ENCODE results near the gene SYN1.
"Not testable (repeated sequence)": the region's sequence is repeated elsewhere in the genome, so short reads cannot be mapped to it uniquely, and the experiment has no call there.

The SYN1 gene

DNA sequence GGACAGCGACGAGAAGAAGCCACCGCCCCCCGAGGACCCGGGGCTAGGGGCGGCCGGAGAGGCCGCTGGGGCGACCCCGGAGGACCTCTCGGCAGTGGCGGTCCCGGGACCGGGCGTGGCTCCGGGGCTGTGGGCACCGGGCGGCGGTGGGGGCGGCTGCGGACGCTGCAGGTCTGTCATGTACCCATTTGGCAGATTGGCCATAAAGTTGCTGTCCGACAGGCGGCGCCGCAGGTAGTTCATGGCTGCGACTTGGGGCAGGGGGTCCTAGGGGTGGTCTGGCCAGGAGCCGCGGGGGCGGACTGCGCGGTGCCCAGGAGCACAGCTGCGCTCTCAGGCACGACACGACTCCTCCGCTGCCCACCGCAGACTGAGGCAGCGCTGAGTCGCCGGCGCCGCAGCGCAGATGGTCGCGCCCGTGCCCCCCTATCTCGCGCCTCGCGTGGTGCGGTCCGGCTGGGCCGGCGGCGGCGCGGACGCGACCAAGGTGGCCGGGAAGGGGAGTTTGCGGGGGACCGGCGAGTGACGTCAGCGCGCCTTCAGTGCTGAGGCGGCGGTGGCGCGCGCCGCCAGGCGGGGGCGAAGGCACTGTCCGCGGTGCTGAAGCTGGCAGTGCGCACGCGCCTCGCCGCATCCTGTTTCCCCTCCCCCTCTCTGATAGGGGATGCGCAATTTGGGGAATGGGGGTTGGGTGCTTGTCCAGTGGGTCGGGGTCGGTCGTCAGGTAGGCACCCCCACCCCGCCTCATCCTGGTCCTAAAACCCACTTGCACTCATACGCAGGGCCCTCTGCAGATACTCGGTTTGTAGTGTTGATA is at the start of gene SYN1:
SYN1 (minus strand) TSS at position 372 of the 817 bp plus-strand sequence; CDS start at position 243, 129 bp downstream.
- peak; percentile 40 for DNase-seq (ENCODE audit: low read depth)

GRCh38 chrX:47665797-47666196 is 46.1 kb upstream of the SYN1 start:
- not testable (repeated sequence) for DNase-seq (ENCODE audit: low read depth)

GRCh38 chrX:47664737-47665136 is 45.1 kb upstream of the SYN1 start:
- DNase-seq (ENCODE audit: low read depth), result no peak

GRCh38 chrX:47662144-47662657 is 42.5 kb upstream of the SYN1 start:
- DNase-seq (ENCODE audit: low read depth), result peak; percentile 57

DNA sequence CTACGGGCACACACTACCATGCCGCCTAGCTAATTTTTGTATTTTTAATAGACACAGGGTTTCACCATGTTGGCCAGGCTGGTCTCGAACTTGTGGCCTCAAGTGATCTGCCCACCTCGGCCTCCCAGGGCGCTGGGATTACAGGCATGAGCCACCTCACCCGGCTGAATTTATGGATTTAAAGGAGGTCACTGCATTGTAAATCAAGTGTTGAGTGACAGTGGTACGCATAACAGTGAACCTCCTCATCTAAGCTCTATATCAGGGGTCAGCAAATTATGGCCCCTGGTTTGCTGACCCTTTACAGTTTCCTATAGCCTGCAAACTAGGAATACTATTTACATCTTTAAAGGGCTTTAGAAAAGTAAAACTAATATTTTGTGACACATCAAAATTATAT is 41.9 kb upstream of the SYN1 start:
- no peak for DNase-seq (ENCODE audit: low read depth)

DNA sequence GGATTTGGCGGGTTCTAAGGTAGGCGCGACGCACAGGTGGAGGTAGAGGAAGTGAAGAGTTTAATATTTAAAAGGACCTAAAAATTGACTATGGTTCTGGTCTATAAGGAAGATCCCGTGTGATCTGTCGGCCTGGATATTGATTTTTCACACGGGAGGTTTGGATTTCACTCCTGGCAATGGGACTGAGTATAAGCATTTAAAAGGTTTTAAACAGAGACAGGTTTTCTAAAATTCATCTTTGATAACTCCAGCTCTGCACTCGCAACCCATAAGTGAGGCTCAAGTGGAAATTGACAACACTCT is 39.7 kb upstream of the SYN1 start:
- no peak for DNase-seq (ENCODE audit: low read depth)

GRCh38 chrX:47658684-47659420 is 39.2 kb upstream of the SYN1 start, which contains the start of gene UXT:
Gene UXT (minus strand): TSS chrX:47659180. CDS start chrX:47658927, 253 bp downstream.
- peak; percentile 93 for DNase-seq (ENCODE audit: low read depth)

DNA sequence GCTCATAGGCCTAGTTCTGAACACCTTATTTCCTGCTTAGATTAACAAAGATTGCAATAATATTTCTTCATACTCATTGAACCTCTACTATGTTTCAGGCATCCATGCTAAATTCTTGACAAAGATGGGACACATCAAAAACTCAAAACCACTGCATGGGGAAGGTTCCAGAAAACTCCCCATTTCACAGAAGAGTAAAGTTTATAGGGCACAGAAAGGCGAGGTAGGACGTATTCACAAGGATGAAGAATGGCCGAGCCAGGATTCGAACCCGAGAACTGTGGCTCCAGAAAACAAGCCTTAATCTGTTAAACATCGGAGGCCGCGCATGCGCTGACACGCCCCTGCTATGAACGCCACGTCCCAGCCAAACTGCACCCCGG is 38.6 kb upstream of the SYN1 start:
- no peak for DNase-seq (ENCODE audit: low read depth)

- DNase-seq (ENCODE audit: low read depth), result no peak
These were observed 31.6 kb upstream of the SYN1 start for GRCh38 chrX:47651043-47651905.

- peak; percentile 98 for DNase-seq (ENCODE audit: low read depth)
These were observed 30.7 kb upstream of the SYN1 start, which contains the start of gene ELK1 for GRCh38 chrX:47650164-47651042. Gene ELK1 (minus strand): TSS chrX:47650563. CDS start chrX:47641441, 9,122 bp downstream.

DNA sequence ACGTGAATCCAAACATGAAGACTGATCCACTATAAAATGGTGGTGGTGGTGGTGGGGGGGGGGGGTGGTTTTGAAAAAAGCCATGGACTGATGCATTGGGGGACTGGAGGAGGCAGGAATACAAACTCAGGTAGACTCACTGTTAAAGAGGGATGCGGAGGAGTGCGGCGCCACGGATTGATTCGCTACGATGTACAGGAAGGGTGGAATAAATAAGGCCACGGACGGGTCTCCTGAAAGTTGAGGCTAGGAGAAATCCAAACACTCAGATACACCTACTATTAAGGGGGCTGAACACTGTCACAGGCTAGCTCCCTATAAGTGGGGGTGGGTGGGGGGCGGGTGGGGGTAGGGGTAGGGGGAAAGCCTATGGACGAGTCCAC is 30.1 kb upstream of the SYN1 start:
- no peak for DNase-seq (ENCODE audit: low read depth)

DNA sequence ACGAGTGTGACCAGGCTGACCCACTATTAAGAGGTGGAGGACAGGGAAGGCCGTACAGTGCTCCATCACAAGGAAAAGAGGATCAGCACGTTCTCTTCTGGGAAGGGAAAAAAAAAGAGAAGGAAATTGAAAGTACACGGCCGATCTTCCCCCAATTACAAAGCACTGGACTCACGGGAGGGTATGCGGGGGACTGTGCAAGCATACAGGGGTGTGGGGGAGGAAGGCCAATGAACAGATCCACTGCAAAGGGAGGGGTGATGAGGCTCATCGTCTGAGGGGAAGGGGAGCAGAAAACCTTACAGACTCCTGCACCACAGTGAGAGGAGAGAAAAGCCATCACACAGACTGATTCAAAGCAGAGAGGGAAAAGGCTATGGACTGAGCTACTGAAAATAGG is 29.6 kb upstream of the SYN1 start:
- no peak for DNase-seq (ENCODE audit: low read depth)

GRCh38 chrX:47648376-47648775 is 28.7 kb upstream of the SYN1 start:
- no peak for DNase-seq (ENCODE audit: low read depth)

DNA sequence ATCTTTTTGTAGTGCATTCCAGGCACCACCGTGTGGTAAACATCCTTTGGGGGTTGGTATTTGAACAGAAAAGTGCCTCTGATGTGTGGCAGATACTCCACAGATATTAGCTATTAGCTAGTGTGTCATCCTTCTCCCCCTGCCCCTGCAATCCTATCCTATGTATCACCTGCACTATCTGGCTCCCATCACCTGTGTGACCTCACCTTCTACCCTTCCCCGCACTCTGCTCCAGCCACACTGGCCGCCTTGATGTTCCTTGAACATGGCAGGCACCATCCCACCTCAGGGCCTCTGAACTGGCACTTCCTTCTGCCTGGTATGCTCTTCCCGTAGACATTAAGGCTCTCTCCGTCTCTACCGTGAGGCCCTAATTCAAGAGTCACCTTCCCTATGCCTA is 27.0 kb upstream of the SYN1 start:
- DNase-seq (ENCODE audit: low read depth), result no peak

DNA sequence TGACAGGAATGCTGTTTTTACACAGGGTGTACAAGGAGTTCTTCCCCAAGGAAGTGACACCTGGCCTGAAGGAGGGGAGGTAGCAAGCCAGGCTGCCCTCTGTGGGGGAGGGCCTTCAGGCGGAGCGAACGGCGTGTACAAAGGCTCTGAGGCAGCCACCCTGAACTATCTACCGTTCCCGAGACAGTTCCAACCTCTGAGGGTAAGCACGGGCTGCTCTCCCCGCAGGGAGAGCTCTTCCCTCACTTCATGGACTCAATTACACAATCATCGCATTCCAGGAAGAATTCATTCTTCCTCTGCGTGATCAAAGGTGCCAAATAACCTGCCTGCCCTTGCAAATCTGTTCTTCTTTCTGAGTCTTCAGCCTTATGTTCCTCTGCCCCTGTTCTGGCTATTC is 25.9 kb upstream of the SYN1 start:
- no peak for DNase-seq (ENCODE audit: low read depth)

DNA sequence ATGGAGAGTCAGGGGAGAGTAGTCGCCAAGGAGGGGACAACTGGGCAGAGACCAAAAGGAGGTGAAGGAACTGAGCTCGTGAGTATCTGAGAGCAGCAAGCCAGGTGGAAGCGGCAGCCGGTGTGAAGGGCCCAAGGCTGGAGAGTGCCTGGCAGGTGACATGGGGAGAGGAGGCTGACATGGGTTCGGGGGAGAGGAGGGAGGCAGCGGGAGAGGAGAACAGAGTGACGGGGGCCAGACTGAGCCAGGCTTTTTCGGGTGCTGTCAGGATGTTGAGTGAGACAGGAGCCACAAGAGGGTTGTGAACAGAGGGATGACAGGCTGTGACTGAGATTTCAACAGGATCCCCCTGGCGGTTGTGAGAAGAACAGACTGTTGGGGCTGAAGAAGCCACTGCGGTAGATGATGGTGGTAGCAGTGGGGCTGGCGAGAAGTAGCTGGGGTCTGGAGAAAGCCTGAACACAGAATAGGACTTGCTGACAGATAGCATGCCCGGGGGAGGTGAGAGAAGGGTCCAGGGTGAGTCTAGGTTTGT is 25.0 kb upstream of the SYN1 start:
- no peak for DNase-seq (ENCODE audit: low read depth)

GRCh38 chrX:47643926-47644325 is 24.3 kb upstream of the SYN1 start:
- peak; percentile 21 for DNase-seq (ENCODE audit: low read depth)

DNA sequence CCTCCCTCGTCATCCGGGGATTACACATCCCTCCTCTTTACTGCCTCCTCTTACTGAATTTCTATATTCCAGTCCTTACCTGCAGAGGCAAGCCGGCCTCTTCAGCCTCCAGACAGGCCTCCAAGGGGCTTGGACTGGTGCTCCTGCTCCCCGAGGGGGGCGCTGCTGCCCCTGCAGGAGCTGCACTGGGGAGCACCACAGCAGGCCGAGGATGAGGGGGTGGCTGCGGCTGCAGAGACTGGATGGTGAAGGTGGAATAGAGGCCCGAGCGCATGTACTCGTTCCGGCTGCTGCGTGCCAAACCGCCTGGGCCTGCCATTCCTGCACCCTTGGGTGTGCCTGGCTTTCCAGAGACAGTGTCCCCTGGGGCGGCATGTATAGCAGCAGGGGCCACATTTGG is 19.2 kb upstream of the SYN1 start:
- no peak for DNase-seq (ENCODE audit: low read depth)

GRCh38 chrX:47637546-47638195 is 18.0 kb upstream of the SYN1 start:
- no peak for DNase-seq (ENCODE audit: low read depth)

- DNase-seq (ENCODE audit: low read depth), result no peak
These were observed 15.4 kb upstream of the SYN1 start for GRCh38 chrX:47634871-47635575.

Data from fibroblast of the conjunctiva (primary cell).